ENCODE measurements around the gene KCND2.

The KCND2 gene

DNA sequence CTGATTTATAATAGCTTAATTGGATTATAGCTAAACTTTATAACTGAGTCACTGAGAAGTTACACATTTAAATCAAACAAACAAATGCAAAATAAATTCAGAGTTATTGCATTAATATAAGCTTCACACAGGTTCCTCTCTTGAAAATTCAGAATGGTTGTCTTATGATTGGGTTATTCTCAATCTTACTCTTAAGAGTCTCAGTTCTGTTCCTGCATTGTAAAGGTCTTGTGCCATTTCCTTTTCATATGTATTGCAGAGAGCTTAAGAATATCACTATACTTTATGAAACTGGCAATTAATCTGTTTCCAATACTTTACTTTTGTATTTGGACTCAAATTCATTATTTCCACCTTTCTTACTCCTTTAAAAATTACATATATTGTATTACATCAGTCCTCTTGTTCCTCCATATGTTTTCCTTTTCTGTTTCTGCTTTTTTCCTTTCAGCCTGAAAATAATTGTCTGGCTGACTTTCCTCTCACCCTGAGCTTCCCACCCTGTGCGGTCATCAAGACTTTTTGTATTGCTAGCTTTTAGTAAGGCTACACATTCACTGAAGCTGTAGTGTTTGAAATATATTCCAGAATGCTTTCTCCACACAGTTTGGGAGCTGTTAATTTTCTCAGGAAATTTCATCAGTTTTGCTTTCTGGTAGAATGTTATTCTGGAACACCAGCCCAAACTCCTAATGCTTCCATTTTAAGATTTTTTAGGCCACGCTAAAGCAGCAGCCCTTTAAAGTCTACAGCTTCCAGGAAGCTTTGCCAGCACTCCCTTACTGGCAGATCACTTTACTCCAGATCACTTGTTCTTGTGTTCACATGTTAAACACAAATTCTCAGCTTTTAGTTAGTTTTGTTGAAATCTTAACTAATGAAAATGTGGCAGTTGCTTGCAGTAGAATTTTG, 139.4 kb downstream of the KCND2 start:
- DNase-seq = no peak

DNA sequence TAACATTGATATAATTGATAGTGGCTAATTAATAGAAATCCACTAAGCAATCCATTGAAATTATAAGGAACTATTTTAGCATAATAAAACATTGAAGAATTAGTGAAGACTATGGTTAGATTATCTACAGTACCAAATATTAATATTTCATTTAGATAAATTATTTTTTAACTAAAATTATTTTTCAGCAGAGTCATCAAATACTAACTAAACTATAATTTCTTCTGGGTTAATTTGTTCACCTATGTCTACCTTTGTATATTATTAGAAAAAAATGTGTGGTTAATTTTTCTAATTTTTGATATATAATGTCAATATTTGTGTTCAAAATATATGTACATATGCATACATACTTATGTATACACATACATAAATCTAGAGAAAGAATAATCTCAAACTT, 140.2 kb downstream of the KCND2 start:
- DNase-seq = no peak

DNA sequence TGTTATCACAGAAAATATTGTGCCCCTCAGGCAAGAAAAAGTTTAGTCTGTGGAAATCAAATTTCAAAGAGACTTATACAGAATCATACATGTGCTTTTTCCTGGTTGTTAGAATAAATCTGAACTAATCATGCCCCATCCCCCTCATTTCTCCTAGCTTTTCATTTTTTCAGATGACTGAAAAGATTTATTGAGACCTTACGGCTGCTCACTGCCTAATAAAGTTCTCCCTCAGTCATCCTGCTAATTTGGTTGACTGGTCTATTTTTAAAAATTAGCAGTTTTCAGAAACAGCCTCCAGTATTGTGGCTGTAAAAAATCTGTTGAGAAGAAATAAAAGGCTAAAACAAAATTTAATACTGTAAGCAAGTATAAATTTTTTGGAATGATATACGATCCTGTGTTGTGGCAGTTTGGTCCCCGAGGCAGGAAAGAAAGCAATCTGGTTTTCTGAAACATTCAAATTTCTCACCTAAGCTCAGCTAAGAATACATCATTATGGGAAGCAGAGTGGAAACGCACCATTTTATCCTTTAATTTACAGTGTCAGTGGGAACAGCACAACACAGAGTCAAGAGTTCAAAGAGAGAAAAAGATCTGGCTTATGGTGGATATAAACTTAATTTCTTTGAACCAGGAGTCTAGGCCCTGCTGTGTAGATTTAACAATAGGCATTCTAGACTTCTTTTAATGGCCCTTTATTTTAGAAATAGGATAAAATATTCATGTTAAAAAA, 144.4 kb downstream of the KCND2 start:
- no peak for DNase-seq

DNA sequence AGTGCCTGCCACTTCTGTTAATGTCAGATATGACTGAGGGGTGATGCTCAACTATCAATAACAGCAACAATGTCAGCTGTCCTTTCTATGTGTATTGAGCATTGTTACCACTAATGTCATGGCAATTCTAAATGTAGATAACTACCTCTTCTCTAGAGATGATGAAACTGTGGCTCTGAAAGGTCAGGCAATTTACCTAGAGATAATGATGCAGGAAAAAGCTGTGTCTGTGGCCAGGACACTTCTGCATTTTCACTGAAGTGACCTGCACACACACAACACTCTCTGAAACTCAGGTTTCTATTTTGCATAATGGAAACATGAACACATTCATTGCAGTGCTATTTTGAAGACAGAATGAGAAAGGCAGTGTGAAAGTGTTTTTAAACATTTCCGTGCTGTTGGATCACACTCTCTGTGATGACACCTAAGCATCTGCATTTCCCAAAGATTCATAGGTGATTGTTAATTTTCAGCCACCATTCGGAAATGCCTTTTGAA, 148.2 kb downstream of the KCND2 start:
- no peak for DNase-seq

DNA sequence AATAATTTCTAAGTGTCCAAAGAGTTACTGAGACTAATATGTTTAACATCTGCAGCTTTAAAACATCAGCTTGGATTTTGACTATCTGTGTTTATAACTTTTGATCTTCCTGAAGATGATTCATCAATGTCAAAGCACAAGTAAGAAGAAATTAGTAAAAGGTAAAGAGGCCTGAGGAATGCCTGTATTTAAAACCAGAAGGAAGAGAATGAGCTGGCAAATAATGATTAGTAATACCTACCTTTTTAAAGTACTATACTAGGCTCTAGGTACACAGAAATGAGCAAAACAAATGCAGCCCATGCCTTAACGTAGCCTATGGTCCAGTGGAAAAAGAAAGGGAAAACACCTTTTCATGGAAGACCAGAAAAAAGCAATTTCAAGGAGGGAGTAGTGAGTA, 158.0 kb downstream of the KCND2 start:
- no peak for DNase-seq

DNA sequence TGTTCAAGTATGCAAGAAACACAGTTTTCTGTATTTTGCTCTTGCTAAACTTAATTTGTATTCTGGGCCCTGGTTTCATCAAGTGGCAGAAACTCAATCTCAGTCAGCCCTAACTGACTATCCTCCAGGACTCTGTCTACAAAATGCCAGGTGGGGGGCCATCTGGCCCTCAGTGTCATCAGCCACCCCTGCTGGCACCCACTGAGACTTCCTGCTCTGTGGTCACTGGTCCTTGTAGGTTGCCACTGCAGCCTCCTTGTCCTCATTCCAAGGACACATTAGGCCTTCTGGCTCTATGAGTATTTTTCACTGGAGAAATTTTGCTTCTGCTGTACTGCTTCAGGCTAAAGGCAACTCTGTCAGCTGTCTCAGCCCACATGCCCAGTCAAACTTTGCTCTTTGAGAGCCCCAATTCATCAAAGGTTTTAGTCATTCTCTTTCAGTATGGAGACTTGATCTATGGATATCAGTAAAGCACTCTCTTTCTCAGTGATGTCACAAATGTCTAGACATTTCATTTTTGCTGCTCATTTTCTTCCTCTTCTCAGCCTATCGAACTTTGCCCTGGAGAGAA, 163.6 kb downstream of the KCND2 start:
- DNase-seq = no peak

DNA sequence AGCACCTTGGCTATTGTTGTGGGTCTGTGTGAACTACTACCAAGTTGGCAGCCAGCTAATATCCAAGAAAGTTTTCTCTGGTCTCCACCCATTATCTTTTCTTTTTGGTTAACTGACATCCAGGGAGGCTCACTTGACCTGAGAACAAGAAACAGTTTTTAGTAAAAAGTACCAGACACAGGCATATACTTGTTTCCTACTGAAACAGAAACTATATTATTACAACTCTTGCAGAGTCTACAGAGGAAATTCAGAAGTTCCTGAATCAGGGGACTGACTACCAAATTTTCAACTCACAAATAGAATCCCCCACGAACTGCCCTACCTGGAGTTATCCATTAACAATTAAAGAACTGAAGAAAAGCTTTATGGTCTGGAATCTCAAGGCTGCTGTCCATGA, 168.9 kb downstream of the KCND2 start:
- no peak for DNase-seq

DNA sequence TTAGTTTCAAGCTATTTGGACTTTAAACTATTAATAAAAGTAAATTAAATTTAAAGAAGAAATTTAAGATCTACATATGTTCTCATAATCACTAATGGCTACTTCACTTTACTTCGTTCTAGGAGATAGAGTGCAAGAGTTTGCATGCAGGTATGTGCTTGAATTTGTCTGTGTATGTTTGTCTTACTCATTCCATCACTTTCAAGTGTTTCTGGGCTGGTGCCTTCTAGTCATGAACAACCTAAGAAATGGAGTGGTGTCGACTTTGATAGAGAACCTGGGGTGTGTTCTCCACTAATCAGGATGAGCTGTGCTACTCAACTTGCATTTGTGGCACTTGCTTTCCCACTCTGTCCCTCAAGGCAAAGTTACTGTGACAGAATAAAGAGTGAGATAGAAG, 169.9 kb downstream of the KCND2 start:
- DNase-seq = no peak

DNA sequence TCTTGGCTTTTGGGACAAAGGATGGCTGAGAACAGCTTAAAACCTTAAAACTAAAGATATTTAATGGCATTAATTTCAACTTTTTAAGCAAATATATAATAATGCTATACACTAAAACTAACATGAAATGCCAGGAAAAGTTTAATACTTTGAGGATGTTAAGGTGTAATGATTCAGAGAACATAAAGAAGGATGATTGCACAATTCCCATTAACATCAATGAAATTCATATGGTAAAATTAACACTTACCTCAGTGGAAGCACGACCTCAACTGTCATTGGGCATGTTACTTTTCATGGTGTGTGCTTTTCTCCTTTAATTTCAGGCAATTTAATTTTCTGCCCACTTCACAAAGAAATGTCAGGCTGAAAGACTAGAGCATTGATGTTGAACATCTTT, 171.7 kb downstream of the KCND2 start:
- no peak for DNase-seq

DNA sequence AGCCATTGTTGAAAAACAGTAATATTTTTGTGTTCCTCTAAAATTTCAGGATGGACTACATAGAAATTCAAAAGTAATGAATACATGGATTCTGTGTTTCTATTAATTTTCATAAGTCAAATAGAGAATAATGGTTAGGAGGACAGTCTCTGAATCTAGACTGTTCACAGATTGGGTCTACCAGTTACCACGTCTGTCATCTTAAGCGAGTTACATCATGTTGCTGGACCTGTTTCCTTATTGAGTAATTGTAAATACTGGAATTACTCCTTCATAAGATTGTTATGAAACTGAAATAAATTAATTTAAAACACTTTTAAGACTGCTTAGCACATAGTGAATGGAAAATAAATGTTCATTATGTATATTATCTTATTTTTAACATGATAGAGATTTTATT, 172.3 kb downstream of the KCND2 start:
- no peak for DNase-seq

DNA sequence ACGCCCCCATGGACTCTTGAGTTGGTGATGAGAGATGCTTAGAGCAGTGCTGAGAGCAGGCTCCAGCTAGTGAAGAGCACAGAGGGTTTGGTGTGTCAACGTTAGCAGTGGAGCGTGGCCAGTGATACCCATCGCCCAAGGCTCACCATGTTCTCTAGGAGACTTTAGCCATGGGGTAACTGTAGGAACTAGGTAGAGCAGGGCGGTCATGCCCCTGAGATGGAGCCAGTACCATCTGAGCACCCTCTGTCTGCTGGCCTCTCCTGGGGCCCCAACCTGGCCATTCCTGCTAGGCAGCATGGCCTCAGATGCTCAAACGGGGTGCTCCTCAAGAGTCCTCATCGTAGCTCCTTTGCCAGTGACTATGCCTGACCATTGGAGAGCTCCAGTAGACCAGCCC, 179.7 kb downstream of the KCND2 start:
- DNase-seq = no peak

DNA sequence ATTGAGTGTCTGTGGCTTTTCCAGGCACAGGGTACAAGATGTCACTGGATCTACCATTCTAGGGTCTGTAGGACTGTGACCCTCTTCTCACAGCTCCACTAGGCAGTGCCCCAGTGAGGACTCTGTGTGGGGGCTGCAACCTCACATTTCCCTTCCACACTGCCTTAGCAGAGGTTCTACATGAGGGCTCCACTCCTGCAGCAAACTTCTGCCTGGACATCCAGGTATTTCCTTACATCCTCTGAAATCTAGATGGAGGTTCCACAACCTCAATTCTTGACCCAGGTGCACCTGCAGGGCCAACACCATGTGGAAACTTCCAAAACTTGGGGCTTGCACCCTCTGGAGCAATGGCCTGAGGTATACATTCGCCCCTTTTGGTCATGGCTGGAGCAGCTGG, 183.7 kb downstream of the KCND2 start:
- DNase-seq = no peak

DNA sequence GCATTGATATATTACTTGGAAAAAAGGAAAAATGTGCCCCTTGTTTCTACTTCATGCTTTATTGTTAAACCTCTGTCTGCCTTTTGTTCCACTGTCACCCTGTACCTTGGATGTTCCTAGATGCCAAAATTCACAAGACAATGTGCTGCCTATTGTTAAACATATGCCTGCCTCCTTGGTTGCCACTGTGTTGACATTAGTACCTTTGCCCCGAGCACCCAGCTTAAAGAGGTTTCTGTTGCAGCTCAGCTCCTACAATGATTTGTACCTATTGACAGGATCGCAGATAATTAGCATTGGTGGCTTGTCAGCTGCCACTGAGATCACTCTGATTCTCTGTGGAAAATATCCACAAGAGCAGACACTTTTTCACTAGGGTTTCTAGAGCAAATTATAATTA, 188.0 kb downstream of the KCND2 start:
- DNase-seq = no peak

DNA sequence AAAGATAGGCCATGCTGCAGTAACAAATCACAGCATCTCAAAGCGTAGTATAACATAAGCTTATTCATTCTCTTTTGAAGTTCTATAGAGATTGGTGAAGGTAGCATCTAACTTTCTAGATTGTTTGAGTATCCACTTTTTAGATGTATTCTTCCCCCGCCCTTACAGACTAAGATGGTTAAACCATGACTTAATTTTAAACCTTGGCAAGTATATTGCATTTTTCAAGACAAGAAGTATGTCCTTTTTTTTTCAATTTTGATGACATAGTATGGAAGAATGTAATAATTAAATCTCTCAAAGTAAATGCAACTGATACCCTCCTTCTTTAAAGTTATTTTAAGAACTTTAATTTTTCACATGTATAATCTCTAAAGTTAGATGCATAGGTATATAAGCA, 190.0 kb downstream of the KCND2 start:
- DNase-seq = no peak

DNA sequence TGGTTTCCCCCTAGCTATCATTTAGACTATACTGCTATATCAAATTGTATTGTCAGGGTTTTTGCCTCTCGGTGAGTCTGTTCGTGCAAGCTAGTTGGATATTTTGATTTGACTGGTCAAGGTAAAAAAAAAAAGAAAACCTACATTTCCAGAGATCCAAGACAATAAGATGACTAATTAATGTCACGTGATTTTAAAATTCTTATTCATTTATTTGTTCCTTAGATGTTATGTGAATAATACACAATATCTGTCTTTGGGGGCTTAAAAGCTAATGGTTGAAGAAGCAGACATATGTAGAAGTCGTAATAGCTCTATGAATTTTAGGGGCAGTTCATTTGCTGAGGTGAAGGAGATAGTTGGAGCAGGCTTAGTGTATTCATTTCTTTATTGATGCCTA, 191.1 kb downstream of the KCND2 start:
- DNase-seq = no peak

DNA sequence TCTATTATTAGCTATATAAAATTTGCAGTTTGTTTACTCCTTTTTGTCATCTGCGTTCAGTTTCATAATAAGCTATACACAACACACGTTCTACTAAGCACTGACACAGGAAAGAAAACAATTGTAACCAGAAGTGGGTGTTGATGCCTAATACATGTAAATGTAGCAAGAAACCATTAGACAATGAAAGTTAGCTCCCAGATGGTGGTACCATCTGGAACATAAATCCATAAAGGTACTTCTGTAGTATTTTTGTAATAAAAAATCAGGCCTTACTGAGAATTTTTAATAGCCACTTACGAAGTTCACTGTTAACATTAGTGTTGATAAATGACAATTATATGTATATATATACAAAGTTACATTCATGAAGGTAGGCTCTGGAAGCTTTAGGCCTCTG, 194.7 kb downstream of the KCND2 start:
- DNase-seq = no peak

DNA sequence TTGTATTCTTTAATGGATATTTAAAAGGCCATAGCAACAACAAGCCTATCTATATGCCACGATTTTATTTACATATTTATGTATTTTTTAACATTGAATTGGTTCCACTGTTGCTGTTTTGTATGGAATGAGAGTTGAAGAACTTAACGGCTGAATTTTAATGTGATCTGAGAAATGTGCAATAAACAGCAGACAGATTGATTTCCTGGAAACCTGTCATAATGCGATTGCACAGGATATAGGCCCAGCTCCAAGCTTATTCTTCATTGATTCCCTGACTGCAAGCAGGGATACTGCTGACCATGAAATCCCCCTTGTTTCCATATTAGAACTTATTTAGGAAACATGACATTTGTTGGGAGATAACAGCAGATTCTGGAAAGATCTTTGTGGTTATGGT, 195.6 kb downstream of the KCND2 start:
- no peak for DNase-seq

DNA sequence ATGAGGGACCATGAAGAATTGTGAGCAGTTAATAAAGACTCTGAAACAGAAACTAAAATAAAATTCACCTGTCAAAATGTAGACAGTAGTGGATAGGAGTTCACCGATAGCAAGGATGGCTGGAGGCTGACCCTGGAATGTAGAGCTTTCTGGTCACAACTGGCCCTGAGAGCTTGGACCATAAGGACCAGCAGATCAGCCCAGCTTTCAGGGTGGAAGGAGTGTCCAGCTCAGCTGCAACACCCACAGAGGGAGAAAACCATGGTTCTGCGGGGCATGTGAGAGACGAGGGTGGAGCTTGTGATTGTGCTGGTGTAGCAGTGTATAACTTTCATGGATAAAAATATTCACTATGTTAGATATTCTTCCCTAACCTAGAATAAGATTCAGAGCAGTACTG, 199.9 kb downstream of the KCND2 start:
- DNase-seq = no peak

DNA sequence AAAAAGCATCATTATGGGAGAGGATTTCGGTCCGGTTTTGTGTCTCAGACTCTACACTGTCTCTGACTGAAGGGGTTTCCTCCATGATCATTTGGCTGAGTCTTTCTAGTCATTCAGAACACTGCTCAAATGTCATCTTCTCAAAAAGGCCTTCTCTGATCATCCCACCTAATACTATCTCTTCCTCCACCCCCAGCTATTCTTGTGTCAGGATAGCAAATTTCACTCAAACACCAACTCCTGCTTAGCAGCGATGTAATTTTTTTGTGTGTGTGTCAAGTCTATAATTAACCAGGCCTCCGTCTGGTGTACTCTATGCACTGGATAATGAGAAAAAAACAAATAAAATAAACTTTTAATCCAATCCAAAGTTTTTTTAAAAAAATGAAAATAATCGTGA, 200.4 kb downstream of the KCND2 start:
- DNase-seq = no peak

DNA sequence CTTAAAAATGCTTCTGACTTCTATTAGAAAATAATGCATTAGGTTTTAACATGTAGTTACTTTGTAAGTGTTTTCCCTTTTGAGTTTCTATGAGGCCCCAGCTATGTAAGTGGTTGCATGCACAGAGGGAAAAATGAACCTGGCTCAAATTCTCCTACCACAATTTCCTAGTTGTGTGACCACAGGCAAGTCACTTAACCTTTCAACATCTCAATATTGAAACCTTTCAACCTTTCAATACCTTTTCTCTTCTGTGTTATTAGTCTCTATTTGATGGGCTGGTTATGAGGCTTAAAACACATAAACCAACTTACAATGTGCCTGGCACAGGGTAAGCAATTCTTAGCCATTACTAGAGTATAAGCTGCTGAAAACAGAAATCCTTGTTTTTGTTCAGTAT, 203.0 kb downstream of the KCND2 start:
- DNase-seq = no peak

DNA sequence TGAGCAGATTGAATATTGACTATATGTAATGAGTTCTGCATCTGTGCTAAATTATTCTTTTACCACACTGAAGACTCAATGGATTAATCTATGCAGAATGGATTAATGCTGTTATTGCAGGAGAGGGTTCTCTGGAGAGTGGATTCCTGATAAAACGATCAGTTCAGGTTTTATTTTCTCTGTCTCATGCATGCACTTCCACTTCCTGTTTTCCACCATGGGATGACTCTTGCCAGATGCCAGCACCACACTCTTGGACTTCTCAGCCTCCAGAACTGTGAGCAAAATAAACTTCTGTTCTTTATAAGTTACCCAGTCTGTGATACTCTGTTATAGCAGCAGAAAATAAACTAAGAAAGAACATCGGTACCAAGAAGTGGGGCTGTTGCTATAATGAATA, 207.5 kb downstream of the KCND2 start:
- DNase-seq = no peak

DNA sequence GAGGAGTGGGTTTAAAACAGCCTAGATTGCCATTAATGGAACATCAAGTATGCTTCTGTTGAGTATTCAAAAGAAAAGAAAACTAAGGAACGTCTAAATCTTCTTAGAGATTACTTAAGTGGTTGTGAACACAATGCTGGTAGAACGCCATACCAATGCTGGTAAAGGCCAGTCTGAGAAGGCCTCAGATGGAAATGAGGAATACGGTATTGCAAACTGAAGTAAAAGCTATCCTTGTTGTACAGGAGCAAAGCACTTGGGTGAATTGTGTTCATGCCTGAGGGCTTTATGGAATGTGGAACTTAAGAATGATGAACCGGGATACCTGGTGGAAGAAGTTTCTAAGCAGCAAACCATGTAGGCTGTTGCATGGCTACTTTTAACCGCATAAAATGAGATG, 208.0 kb downstream of the KCND2 start:
- DNase-seq = no peak

DNA sequence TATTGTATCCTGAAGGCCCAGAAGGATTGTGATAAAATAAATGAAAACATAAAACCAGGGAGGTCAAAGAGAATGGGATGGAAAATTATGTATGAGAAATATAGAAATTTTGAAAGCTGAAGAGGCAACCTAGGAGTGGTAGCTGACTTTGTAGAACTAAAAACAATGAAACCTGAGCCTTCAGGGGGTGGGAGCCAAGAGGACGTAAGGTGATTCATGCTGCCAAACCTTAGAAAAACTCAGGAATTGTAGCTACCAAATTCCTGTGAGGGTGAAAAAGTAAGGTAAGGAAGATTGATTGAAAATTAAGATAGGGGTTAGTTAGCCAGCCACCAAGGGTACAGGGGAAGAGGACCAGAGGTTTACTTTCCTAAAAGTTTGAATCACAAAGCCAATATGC, 213.2 kb downstream of the KCND2 start:
- DNase-seq = no peak

DNA sequence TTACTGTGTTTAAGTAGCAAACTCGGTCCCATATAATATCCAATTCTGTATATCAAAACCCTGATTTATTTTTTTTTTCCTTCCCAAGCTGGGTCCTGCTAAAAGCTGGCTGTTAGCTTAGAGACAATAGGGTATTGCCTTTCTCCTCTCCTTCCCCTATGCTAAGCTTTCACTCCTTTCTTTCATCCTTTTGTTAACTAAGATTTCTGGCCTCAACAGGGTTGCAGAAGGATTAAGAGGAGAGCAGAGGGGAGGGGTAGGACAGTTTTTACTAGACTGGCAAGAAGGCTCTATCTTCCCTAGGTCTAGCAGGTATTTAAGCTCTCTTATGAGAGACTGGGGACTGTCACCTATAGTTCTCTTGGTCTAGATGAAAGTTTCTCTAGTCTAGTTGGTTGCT, 229.2 kb downstream of the KCND2 start:
- DNase-seq = no peak
